GM12878 (cell line): Measurements from ENCODE around the gene CHD6. TPM values are rescaled to one million over a fixed set of nuclear protein-coding genes. Genes with fewer than 3 reads are reported as not detected.

Experiments used
- ATAC-seq: fragments of 200-7000 bp; cut with Tn5 transposase; 3 replicates; pipeline ENCODE4 v1.9.1; 2020; ENCODE audit warnings: mild to moderate bottlenecking, moderate library complexity
- BruUV-seq: library from RNA; stranded (reverse); fragments of 400-500 nt; replicated peaks from 2 replicates; lab custom pipeline; 2021; lab: Mats Ljungman, UMichigan
- CTCF ChIA-PET: fragments of 300-600 bp; sonication (Branson Sonifier 250); formaldehyde crosslinking; extraction: SDS; loops from one replicate; lab custom pipeline; 2021; ENCODE audit warnings: inconsistent platforms; lab: Yijun Ruan, JAX
- POLR2A ChIA-PET: fragments of 350-600 bp; formaldehyde crosslinking; extraction: SDS; loops from one replicate; lab custom pipeline; 2021; ENCODE audit warnings: inconsistent platforms; lab: Charles Lee
- RAD21 ChIA-PET: fragments of 300-600 bp; sonication (Branson Sonifier 250); formaldehyde crosslinking; loops from one replicate; lab custom pipeline; 2023; ENCODE audit warnings: antibody characterized with exemption; ENCODE audit not compliant: unreplicated experiment; lab: Charles Lee
- SMC1A ChIA-PET: fragments of 300-600 bp; sonication (Branson Sonifier 250); formaldehyde crosslinking; loops from one replicate; lab custom pipeline; 2023; ENCODE audit not compliant: unreplicated experiment, uncharacterized antibody; lab: Charles Lee
- DNase-seq: peaks from one replicate; pipeline ENCODE4 v3.0.0-alpha.2; 2011; ENCODE audit warnings: low read depth, low spot score
- FAIRE-seq: peaks from 3 replicates; lab custom pipeline; 2011; peaks lifted over from hg19 to GRCh38; lab: Jason Lieb, UNC
- H2AFZ ChIP-seq: 2 replicates; pipeline ENCODE4 v1.6.0; 2011; ENCODE audit warnings: low read depth, low read length, control low read depth; ENCODE audit not compliant: control insufficient read depth
- H3K27ac ChIP-seq: 2 replicates; pipeline ENCODE4 v1.5.1; 2011; ENCODE audit warnings: control low read depth; ENCODE audit not compliant: control insufficient read depth, insufficient read depth
- H3K27me3 ChIP-seq, 2 experiments: replicated peaks in 1 of 2; 2 replicates each; pipeline versions ENCODE4 v1.6.0 to v1.6.1; 2011; ENCODE audit warnings: low read length in 1 of 2; ENCODE audit not compliant: control insufficient read depth in 2 of 2, insufficient read depth in 2 of 2
- H3K36me3 ChIP-seq, 2 experiments: 2 replicates each; pipeline ENCODE4 v1.5.1; 2011; ENCODE audit warnings: low read length in 1 of 2; ENCODE audit not compliant: control insufficient read depth in 2 of 2, insufficient read depth in 2 of 2
- H3K4me1 ChIP-seq: 2 replicates; pipeline ENCODE4 v1.6.1; 2011; ENCODE audit warnings: mild to moderate bottlenecking, low read length, moderate library complexity, mixed read lengths; ENCODE audit not compliant: control insufficient read depth, insufficient read depth
- H3K4me2 ChIP-seq: 2 replicates; pipeline ENCODE4 v1.6.0; 2011; ENCODE audit warnings: control low read depth; ENCODE audit not compliant: control insufficient read depth, insufficient read depth
- H3K4me3 ChIP-seq: fragments of 200-600 bp; sonication (generic); 2 replicates; pipeline ENCODE4 v1.5.1; 2016
- H3K79me2 ChIP-seq: 2 replicates; pipeline ENCODE4 v1.6.0; 2011; ENCODE audit warnings: low read length; ENCODE audit not compliant: control insufficient read depth, insufficient read depth
- H3K9ac ChIP-seq: 2 replicates; pipeline ENCODE4 v1.8.0; 2011; ENCODE audit warnings: low read length, control low read depth, mixed read lengths; ENCODE audit not compliant: control insufficient read depth, insufficient read depth
- H3K9me3 ChIP-seq: replicated peaks from 3 replicates; pipeline ENCODE4 v1.5.1; 2011; ENCODE audit warnings: mild to moderate bottlenecking, low read length; ENCODE audit not compliant: control insufficient read depth, insufficient read depth
- H4K20me1 ChIP-seq: 2 replicates; pipeline ENCODE4 v1.6.0; 2011; ENCODE audit not compliant: control insufficient read depth, insufficient read depth
- BMI1 ChIP-seq: fragments of 450-650 bp; IDR thresholded peaks from 2 replicates; pipeline ENCODE4 v1.6.1; 2016; ENCODE audit warnings: mild to moderate bottlenecking, moderate library complexity, borderline replicate concordance
- CHD2 ChIP-seq: IDR thresholded peaks from 2 replicates; pipeline ENCODE4 v1.6.1; 2011; ENCODE audit warnings: low read depth, low read length, improper control_type of control experiment, borderline replicate concordance
- CHD4 ChIP-seq: fragments of 200-600 bp; sonication (generic); IDR thresholded peaks from 2 replicates; pipeline ENCODE4 v1.6.1; 2016; ENCODE audit warnings: mild to moderate bottlenecking
- NBN ChIP-seq: fragments of 450-650 bp; IDR thresholded peaks from 2 replicates; pipeline ENCODE4 v1.6.1; 2016
- PAX8 ChIP-seq: fragments of 450-650 bp; IDR thresholded peaks from 2 replicates; pipeline ENCODE4 v1.6.1; 2017; ENCODE audit warnings: mild to moderate bottlenecking, moderate library complexity
- POLR2A ChIP-seq: IDR thresholded peaks from 2 replicates; pipeline ENCODE4 v1.6.1; 2011; ENCODE audit warnings: low read depth, mild to moderate bottlenecking, low read length
- RBBP5 ChIP-seq: fragments of 200-600 bp; sonication (generic); conservative IDR thresholded peaks from 2 replicates; pipeline ENCODE4 v1.6.1; 2016
- SIX5 ChIP-seq: IDR thresholded peaks from 2 replicates; pipeline ENCODE4 v1.6.1; 2011; ENCODE audit warnings: mild to moderate bottlenecking, low read depth, low read length, moderate library complexity; ENCODE audit not compliant: severe bottlenecking
- ZBTB40 ChIP-seq: fragments of 450-650 bp; IDR thresholded peaks from 2 replicates; pipeline ENCODE4 v1.6.1; 2016; ENCODE audit warnings: mild to moderate bottlenecking, moderate library complexity, borderline replicate concordance
- ZNF274 ChIP-seq: IDR thresholded peaks from one replicate; pipeline ENCODE4 v1.8.0; 2011; ENCODE audit not compliant: insufficient read length, insufficient read depth
- WGBS: methylation state at CpG from one replicate; pipeline ENCODE4 v1.1.6; 2016; ENCODE audit warnings: low lambda C conversion rate; ENCODE audit not compliant: insufficient replicate concordance, insufficient coverage; ENCODE audit errors: missing lambda C conversion rate; 5-methylcytosine and 5-hydroxymethylcytosine counted together
- in situ Hi-C: fragments of 300-500 bp; cut with MboI; formaldehyde crosslinking; loops from 9 replicates; pipeline ENCODE4 v1.14.3; 2018; ENCODE audit warnings: mixed read lengths
- intact Hi-C: fragments of 100-400 bp; cut with micrococcal nuclease; formaldehyde crosslinking; loops from one replicate; pipeline ENCODE4 v1.14.2; 2022; ENCODE audit not compliant: unreplicated experiment
- polyA plus RNA-seq, 11 experiments: library from polyadenylated mRNA; depleted of rRNA in 4 of 11; unstranded in 6 of 11; stranded (reverse) in 5 of 11; fragments of >200 nt; fragmentation: Nextera tagmentation in 4 of 11; fragmentation: Illumina TruSeq in 1 of 11; extraction: Ambion mirVana in 4 of 11; extraction: Trizol in 1 of 11; gene quantifications; 1 replicate in 1 of 11; 2 replicates in 10 of 11; pipeline versions ENCODE4 v1.2.1 to v1.2.3, GENCODE V29; 2011 to 2016; ENCODE audit warnings: inconsistent platforms in 2 of 11, missing spikeins in 2 of 11, low read depth in 1 of 11
- total RNA-seq, 4 experiments: library from RNA; depleted of rRNA in 3 of 4; stranded (reverse); fragments of >200 nt in 3 of 4; fragmentation: Illumina TruSeq in 1 of 4; extraction: Trizol in 1 of 4; gene quantifications; 2 replicates each; pipeline versions ENCODE4 v1.2.1 to v1.2.3, GENCODE V29; 2013 to 2021

Gene CHD6
- total and polyA plus RNA-seq, 10 of the 15 experiments (the other 5 are each of a cell fraction or from before 2014, with no cell fraction given) = 4.3 to 25.5 (median 17.1) TPM

- in situ Hi-C loops (no loop called here), intact Hi-C loops (no loop called here)
- Histone ChIP-seq H2AFZ (no peak overlapping the region), H3K27me3 (no peaks in the 10 kb centered on the region), H3K9ac (no peak overlapping the region), H3K4me1 (no peaks in the 10 kb centered on the region), H3K4me3 (no peak overlapping the region), H3K4me2 (no peak overlapping the region), H3K9me3 (peaks cover 2% of the 10 kb centered on the region; the same call in 2 of the 3 replicates), H3K79me2 (no peaks in the 10 kb centered on the region; the same call in 1 of the 2 replicates), H3K27ac (no peak overlapping the region), H3K36me3 (peaks cover 4 to 21% of the 10 kb centered on the region in 2 experiments; a peak in 3 of 4 replicates), H4K20me1 (no peaks in the 10 kb centered on the region)
- ChIA-PET SMC1A (no interaction called here), RAD21 (no interaction called here), POLR2A (no interaction called here), CTCF (no interaction called here)
- no TSS peak for BruUV-seq
- FAIRE-seq = no peak
- DNase-seq = no peak
- no peak for ATAC-seq
- 94% methylated on average over 11 of the region's 11 CpGs for WGBS
- no peak for TF ChIP-seq BMI1
- TF ChIP-seq PAX8 = no peak
- TF ChIP-seq RBBP5 = no peak
- TF ChIP-seq POLR2A = no peak
- TF ChIP-seq CHD2 = no peak
- TF ChIP-seq SIX5 = no peak
- no peak for TF ChIP-seq ZNF274
- TF ChIP-seq ZBTB40 = no peak
- TF ChIP-seq NBN = no peak
- TF ChIP-seq CHD4 = no peak
Observed at GRCh38 chr20:41532935-41533334, 85.2 kb downstream of the CHD6 start.
